ENCODE measurements around the gene SLC25A29.
A peak's percentile ranks its signal among the peaks of the same experiment; 100 is the strongest.

The SLC25A29 gene

GRCh38 chr14:100332071-100332639 is 25.9 kb upstream of the SLC25A29 start:
- no peak for DNase-seq (ENCODE audit: low read depth)

- no peak for DNase-seq (ENCODE audit: low read depth)
Observed at GRCh38 chr14:100330388-100330931, 24.2 kb upstream of the SLC25A29 start.

DNA sequence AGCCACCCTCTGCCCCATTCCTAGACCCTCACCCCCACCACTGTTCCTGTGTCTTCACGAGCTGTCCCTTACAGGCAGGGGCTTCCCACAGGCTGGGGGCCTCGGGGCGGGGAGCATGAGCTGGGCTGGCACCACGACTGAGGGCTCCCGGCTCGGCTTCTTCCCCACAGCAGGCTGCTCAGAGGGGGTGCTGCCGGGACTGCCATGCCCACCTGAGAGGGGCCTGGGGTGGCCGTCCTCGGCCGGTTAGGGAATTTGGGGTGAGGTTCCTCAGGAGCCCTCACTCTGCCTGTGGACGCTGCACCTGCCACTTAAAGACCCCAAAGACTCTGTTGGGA is 23.7 kb upstream of the SLC25A29 start:
- DNase-seq (ENCODE audit: low read depth), result no peak

- no peak for DNase-seq (ENCODE audit: low read depth)
Observed at GRCh38 chr14:100329233-100330006, 23.2 kb upstream of the SLC25A29 start.

DNA sequence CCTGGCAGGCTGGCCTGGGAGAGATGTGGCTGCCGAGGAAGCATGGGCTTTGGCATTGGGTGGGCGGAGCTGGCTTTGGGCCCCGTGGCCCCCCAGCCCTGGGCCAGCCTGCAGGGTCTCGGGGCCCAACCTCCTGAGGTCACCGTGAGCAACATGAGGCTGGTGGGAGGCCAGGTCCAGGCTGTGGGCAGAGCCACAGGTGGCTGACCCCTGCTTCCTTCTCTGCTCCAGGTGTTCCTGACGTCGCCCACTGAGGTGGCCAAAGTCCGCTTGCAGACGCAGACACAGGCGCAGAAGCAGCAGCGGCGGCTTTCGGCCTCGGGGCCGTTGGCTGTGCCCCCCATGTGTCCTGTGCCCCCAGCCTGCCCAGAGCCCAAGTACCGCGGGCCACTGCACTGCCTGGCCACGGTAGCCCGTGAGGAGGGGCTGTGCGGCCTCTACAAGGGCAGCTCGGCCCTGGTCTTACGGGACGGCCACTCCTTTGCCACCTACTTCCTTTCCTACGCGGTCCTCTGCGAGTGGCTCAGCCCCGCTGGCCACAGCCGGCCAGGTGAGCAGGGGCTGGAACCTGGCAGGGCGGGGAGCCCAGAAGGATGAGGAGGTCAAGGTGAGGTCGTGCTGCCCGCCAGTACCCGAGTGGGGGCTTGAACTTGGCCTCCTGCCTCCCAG is 22.4 kb upstream of the SLC25A29 start:
- no peak for DNase-seq (ENCODE audit: low read depth)

DNA sequence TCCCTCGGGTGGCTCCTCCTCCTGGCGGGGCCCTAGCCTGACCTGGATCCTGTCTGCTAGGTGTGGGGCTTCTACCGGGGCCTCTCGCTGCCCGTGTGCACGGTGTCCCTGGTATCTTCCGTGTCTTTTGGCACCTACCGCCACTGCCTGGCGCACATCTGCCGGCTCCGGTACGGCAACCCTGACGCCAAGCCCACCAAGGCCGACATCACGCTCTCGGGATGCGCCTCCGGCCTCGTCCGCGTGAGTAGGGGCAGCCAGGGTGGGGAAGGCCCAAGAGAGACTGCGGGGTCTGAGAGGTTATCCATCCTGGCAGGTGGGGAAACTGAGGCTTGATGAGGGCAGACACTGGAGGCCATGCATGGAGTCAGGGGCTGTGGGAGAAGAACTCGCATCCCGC is 20.9 kb upstream of the SLC25A29 start:
- DNase-seq (ENCODE audit: low read depth), result no peak

DNA sequence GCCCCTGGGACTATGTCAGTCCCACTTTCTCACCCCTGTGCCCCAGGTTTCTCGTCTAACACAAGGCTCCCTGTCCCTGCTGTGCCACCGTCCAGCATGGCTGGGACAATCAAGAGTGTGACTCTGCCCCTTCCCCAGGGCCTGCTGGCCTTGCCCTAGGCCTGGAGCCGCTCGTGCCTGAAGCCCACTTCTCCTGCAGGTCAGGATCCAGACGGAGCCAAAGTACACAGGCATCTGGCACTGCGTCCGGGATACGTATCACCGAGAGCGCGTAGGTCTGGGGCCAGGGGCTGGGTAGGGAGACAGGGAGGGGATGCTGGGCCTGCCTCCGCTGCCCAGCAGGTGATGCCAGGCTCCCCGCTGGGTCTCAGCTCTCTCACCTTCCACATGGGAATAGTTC is 19.7 kb upstream of the SLC25A29 start:
- DNase-seq (ENCODE audit: low read depth), result no peak

- no peak for DNase-seq (ENCODE audit: low read depth)
Observed at GRCh38 chr14:100325231-100325632, 19.0 kb upstream of the SLC25A29 start.

- no peak for DNase-seq (ENCODE audit: low read depth)
Observed at GRCh38 chr14:100323942-100324307, 17.7 kb upstream of the SLC25A29 start.

GRCh38 chr14:100323121-100323941 is 17.1 kb upstream of the SLC25A29 start, which contains the start of gene SLC25A47:
TSS of gene SLC25A47 (plus strand) at chr14:100323339. CDS start at chr14:100323415, 76 bp downstream.
- no peak for DNase-seq (ENCODE audit: low read depth)

DNA sequence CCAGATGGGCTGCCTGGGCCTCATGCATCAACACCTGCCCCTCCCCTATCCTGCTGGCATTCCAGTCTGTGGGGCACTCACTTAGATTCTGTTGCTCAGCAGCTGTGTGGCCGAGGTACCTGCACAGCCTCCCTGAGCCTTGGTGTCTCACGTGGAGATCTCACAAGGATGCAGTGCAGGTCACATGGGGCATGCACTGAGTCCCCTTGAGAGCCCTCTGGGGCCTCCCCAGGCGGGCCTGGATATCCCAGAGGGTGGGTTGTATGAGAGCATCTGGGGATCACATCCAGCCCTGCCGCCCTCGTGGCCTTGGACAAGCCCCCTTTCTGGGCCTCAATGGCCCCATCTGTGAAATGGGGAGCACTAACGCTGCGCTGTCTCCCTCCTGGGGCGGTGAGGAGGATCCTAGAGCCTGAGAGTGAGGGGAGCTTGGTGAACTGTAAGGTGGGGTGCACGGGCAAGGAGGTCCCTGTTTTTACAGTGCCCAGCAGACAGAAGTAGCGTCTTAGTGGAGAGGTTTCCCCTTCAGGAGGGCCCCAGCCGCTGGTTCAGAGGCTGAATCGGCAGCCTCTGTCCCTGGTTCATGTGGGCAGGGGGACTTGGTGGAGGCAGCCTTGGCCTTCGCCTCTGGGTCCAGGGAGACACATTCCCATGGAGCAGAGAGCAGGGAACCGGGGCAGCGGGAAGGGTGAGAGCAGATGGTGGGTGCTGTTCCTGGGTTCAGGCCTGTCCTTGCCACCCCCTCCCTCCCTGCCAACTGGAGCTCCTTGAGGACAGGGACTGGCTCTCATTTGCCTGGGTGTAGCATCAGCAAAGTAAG is 16.1 kb upstream of the SLC25A29 start:
- no peak for DNase-seq (ENCODE audit: low read depth)

GRCh38 chr14:100321473-100322137 is 15.4 kb upstream of the SLC25A29 start:
- no peak for DNase-seq (ENCODE audit: low read depth)

GRCh38 chr14:100320157-100320856 is 14.1 kb upstream of the SLC25A29 start:
- no peak for DNase-seq (ENCODE audit: low read depth)

GRCh38 chr14:100317912-100318808 is 11.9 kb upstream of the SLC25A29 start:
- DNase-seq (ENCODE audit: low read depth), result peak; percentile 50

- DNase-seq (ENCODE audit: low read depth), result no peak
Observed at GRCh38 chr14:100317389-100317788, 11.1 kb upstream of the SLC25A29 start.

DNA sequence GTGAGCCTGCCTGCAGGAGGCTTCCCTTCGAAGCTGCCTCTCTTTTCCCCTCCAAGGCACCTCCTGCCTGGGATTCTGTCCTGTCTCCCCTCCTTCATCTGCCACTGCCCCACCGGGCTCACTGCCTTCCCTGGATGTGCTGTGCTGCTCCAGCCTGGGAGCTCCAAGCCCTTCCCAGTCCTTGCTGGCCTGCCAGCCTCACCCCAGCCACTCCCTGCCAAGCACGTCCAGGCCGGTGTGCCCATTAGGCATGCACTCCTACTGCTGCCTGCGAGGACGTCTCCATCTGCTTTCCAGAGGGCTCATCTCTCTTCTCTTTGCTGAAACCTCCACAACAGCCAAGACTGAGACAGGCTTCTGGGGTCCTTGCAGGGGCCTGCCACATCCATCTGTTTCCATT is 8.5 kb upstream of the SLC25A29 start:
- no peak for DNase-seq (ENCODE audit: low read depth)

- DNase-seq (ENCODE audit: low read depth), result no peak
Observed at GRCh38 chr14:100313464-100314230, 7.4 kb upstream of the SLC25A29 start.

DNA sequence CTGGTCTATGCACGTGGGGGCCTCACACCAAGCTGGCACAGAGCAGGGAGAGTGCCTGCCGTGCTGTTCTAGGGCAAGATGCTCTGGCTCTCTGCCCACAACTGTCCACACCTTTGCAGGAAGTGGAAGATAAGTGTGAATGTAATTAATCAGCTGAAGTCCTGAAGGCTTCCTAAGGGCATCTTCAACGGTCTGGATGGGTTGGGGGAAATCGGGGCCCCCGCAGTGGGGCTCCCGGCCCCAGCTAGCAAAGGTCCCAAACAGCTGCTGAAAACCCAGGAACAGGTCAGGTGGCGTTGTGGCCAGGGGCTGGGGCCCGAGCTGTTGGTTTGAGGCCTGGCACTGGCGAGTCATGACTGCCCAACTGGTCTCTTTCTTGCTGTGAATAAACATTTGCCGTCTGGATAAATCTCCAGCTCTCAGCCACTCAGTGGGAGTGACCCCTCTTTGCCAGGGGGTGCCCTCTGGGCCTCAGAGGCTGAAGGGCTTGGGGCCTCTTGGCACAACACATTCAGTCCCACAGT is 6.7 kb upstream of the SLC25A29 start:
- DNase-seq (ENCODE audit: low read depth), result no peak

Data from ELR (cell line).